GM12873 (cell line): ENCODE measurements around the gene CADPS.
A peak's percentile ranks its signal among the peaks of the same experiment; 100 is the strongest.

ENCODE experiments used
- TF ChIP-seq, protein P1 (sequence below): IDR thresholded peaks from 2 replicates; pipeline ENCODE4 v1.5.1; 2012; ENCODE audit warnings: low read depth, mild to moderate bottlenecking, moderate library complexity, low read length, control low read depth; ENCODE audit not compliant: insufficient read depth; ENCODE audit errors: missing control alignments

CADPS gene

DNA sequence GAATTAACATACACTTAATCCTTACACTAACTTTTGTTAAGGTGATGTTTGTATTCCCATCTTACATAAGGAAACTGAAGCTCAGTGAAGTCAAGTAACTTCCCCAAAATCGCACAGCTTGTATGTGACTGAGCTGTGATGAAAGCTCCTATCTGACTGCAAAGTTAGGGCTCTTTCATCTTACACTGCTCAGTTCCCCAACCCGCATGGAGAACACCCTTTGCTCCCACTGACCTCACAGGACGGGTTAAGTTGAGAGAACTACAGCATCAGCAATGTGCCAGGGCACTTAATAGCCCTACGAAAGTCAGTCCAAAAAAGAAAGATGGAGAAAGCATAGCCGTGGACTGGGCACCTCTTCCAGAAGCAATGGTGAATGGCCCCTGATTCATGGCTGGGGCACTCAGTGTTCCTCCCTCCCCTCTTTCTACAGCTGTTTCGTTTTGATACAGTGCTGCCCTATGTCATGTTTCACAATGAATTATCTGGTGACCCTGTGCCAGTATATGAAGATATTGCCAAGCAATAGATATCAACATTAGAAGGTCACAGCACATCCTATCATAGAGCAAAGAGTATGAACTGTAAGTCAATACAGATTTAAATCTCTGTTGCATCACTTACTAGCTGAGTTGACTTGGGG lies 38.0 kb downstream of the CADPS start:
- TF ChIP-seq, protein P1, sequence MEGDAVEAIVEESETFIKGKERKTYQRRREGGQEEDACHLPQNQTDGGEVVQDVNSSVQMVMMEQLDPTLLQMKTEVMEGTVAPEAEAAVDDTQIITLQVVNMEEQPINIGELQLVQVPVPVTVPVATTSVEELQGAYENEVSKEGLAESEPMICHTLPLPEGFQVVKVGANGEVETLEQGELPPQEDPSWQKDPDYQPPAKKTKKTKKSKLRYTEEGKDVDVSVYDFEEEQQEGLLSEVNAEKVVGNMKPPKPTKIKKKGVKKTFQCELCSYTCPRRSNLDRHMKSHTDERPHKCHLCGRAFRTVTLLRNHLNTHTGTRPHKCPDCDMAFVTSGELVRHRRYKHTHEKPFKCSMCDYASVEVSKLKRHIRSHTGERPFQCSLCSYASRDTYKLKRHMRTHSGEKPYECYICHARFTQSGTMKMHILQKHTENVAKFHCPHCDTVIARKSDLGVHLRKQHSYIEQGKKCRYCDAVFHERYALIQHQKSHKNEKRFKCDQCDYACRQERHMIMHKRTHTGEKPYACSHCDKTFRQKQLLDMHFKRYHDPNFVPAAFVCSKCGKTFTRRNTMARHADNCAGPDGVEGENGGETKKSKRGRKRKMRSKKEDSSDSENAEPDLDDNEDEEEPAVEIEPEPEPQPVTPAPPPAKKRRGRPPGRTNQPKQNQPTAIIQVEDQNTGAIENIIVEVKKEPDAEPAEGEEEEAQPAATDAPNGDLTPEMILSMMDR = no peak

DNA sequence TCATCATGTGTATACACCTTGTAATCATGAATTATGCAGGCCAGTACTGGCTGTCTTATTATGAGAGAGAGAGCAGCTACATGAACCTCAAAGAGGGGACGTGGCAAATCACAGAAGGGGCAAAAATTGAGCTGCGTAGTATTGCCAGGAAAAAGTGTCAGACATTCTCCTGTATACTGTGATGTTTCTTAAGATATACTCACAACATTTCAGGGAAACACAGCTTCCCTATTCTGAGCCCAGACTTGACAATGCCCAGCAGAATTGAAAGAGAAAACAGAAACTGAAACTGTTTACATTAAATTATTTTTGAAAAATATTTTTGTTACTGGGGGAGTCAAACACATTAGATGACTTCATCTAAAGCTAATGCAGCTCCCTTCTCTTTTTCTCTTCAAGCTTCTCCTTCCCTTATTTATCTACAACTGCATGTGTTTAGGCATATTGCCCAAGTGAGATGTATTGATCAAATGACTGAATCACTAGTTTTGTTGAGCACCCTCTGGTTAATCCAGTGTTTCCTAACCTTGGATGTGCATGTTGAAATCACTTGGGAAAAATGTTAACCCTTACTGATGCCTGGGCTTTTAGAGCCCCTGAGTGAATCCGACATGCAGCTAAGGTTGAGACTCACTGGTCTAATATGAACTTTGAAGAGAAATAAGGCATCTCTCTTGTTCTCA lies 39.5 kb downstream of the CADPS start:
- TF ChIP-seq, protein P1 = no peak

DNA sequence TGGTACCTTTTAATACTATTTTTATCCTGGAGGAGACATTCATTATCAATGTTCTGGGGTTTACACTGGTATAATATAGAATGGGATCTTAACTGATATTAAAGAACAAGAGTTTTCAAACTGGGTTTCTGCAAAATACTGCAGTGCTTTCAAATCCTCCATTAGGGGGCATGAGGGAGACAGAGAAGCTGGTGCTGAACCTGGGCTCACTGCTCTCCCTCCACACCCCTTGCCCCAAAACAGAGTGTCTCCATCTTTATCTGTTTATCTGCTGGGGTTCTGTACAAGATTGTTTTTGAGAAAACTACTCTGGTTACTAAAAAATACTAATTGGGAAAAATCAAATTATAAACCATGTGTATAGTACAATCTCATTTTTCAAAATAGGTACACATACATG lies 41.7 kb downstream of the CADPS start:
- TF ChIP-seq, protein P1 = peak; percentile 51

DNA sequence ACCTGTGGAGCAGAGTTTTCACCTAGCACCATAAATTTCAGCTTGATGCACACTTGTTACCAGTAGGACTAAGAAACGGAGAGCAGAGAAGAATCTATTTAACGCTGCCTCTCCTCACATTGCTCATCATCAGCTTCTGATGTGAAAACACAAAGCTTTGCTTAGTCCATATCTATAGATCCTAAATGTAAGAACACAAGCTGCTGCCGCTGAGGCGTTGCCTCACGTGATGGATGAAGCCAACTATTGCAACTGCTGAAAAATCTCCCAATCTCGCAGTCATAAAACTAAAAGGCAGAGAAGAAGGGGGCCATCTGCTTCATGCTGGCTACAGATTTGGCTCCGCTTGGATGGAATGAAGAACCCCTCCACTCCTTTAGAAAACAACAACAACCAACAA lies 42.7 kb downstream of the CADPS start:
- TF ChIP-seq, protein P1 = no peak

DNA sequence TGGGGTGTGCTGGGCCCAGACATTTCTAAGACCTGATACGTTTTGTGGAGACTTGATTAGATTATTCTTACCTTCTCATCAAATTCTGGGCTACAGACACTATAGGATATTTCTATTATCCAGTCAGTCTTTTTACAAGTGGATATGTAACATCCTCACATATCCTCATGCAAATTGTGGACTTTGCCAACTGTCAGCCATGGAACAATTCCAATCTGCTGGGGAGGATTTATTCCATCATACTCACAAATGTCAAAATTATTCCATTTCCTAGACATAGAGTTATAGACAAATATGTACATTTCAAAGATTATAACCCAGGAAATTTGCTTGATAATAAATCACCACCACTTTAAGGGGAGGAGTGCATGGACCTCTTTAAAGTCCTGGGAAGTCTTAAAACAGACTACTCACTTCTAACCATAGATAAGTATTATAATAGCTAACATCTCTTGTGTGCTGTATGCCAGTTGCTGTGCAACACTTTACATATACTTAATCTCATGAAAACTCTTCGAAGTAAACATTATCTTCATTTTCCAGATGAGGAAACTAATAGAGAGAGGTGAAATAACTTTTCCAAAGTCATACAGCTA lies 44.4 kb downstream of the CADPS start:
- TF ChIP-seq, protein P1 = no peak

DNA sequence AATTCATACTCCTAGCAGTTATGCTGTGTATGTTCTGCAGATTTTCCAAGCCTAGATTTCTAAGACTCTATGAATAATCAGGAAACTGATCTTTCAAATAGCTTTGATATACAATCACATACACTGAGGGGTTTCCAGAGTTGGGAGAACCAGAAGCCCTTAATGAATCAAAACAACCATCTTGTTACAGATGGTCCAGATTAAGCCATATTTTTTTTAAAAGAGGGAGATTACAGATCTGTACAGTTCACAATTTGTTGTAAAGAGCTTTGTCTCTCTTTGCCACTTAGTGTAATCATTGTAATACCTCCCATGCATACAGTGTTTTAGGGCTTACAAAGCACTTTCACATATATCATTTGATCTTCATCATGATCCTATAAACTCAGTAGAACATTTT lies 47.7 kb downstream of the CADPS start:
- TF ChIP-seq, protein P1 = no peak

DNA sequence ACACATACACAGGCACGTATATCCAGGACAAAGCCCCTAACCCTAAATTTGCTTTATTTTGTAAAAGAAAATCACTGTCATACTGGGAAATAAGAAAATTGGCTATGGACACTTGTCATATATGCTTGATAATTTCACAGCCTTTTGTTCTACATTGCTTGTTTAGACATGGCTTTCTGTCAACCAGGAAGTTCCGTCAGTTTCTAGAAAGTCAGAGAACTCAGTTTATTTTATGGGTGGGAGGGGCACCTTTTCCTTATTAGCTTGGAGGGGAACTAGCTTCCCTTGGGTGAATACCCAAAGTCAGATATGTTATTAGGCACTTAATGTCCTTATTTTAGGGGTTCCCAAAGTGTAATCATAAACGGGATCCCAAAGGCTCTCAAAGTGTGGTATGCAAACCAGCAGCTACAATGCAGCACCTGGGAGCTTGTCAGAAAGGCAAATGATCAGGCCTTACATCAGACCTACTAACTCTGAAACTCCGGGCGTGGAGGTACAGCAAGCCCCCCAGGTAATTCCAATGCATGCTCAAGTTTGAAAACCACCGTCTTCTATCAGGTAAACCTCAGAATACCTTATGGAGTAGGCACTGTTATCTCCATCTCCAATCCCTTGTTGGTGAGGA lies 50.1 kb downstream of the CADPS start:
- TF ChIP-seq, protein P1 = no peak
